CD4-positive, alpha-beta T cell treated with Interleukin-4 for 4 hours (primary cell): Measurements from ENCODE around the gene ARHGEF25.
"Not testable (repeated sequence)": the region's sequence is repeated elsewhere in the genome, so short reads cannot be mapped to it uniquely, and the experiment has no call there.

Experiments
- DNase-seq: peaks from one replicate; pipeline ENCODE4 v3.0.0-alpha.2; 2020

The ARHGEF25 gene

DNA sequence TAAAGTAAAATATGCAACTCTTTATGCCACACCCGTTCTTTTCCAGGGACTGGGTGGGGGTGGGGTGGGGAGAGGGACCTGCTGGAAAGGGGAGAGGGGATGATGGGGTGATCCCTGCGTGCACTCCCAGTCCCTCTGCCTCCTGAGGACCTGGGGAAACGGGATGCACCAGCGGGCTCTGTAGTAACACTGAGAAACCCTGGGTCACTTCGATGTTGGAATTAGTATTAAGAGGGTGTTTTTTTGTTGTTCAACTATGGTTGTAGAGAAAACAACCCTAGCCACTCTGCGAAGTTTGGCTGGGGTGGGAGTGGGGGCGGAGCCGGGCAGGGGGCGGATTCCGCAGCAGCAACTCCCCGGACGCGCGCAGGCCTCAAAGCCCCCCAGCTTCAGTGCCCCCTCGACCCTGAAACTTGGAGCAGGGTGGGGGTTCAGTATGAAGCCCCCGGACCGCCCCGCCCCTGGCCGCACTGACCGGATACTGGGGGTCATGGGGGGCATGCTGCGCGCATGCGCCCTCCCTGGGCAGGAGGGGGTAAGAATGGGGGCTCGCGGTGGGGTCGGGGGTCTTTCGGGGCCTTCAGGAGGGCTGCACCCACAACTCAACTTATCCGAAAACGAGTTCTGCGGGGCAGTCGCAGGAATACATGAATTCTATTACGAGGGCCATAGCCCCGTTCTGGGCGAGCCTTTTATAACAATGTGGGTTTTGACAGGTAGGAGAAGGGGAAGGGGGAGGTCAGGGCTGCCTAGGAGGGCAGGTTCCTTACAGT, 1.3 kb upstream of the ARHGEF25 start:
- no peak for DNase-seq

DNA sequence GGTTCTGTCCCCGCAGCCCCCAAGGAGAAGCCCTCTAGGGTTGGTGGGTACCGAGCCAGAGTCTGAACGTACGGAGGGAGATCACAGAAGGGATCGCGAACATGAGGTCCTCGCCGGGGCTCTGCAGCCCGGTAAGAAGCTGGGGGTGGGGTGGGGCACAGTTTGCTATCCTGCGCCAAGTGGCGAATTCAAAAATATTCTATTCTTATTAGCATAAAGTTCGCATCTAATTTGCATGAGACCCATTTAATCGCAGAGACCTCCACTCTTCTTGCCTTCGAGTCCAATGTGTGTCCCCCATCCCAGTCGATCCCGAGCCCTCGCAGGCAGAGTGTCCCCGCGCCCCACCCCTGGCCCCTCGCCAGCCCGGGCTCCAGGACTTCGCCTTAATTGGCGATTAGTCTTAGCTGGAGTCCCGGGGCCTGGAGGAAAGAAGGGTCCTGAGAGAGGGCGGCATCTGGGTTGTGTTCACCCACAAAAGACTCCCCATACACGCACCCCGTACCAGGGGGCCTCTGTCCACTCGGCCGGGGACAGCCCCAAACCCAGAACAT, 604 bp upstream of the ARHGEF25 start:
- DNase-seq: no peak

- DNase-seq: no peak
Measured at GRCh38 chr12:57611827-57612710, 834 bp downstream of the ARHGEF25 start.

DNA sequence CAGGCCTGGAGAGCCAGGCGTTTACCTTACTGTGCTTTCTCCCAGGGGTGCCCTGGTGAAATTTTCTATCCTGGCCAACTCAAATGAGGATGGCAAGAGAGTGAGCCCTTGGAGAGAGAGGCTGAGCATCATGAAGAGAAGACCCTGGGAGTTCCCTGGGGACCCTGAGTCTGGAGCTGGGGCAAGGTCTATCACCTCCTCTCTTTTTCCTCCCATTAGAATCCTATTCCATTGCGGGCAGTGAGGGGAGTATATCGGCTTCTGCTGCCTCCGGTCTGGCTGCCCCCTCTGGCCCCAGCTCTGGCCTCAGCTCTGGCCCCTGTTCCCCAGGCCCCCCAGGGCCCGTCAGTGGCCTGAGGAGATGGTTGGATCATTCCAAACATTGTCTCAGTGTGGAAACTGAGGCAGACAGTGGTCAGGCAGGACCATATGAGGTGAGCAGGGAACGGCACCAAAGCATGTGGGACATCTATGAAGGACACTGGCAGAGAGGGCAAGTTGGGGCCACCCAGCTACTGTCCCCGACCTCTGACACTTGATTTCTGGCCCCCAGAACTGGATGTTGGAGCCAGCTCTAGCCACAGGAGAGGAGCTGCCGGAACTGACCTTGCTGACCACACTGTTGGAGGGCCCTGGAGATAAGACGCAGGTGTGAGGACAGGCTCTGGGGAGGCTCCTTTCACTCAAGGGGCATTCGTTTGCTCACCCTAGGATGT, 1.6 kb downstream of the ARHGEF25 start:
- DNase-seq: no peak

GRCh38 chr12:57613427-57614109, 2.3 kb downstream of the ARHGEF25 start:
- DNase-seq: no peak

- DNase-seq: no peak
Measured at GRCh38 chr12:57614178-57614947, 3.1 kb downstream of the ARHGEF25 start.

DNA sequence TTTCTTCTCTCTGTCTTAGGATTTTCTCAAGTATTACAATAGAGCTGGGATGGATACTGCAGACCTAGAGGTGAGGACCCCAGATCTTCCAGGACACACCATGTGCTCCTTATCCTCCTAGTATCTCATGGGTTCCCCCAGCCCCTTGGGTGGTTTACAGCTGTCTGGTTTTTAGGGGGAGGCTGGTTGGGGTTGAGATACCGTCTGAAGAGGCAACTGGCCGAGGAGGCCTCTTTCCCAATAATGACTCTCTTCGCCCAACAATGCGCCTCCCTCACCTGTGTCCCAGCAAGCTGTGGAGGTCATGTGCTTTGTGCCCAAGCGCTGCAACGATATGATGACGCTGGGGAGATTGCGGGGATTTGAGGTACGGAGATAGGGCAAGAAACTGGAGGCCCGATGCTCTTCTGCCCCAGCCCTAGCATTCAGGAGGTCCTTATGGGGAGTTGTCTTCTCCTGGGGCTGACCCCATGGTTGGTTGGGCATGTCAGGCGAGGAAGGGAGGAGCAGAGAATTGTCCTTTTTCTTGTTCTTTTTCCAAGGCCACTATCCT, 3.8 kb downstream of the ARHGEF25 start:
- DNase-seq: no peak

- no peak for DNase-seq
Measured at GRCh38 chr12:57615637-57616036, 4.4 kb downstream of the ARHGEF25 start.

- no peak for DNase-seq
Measured at GRCh38 chr12:57616383-57617101, 5.3 kb downstream of the ARHGEF25 start.

GRCh38 chr12:57617942-57618341, 6.7 kb downstream of the ARHGEF25 start:
- DNase-seq: no peak

DNA sequence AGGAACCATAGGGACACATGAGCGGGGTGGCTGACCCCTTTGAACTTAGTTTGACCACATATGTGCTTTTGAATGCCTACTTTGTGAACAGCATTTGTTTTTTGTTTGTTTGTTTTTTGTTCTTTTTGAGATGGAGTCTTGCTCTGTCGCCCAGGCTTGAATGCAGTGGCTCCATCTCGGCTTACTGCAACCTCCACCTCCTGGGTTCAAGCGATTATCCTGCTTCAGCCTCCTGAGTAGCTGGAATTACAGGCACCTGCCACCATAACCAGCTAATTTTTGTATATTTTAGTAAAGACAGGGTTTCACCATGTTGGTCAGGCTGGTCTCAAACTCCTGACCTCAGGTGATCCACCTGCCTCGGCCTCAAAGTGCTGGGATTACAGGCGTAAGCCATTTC, 7.2 kb downstream of the ARHGEF25 start:
- DNase-seq: not testable (repeated sequence)

DNA sequence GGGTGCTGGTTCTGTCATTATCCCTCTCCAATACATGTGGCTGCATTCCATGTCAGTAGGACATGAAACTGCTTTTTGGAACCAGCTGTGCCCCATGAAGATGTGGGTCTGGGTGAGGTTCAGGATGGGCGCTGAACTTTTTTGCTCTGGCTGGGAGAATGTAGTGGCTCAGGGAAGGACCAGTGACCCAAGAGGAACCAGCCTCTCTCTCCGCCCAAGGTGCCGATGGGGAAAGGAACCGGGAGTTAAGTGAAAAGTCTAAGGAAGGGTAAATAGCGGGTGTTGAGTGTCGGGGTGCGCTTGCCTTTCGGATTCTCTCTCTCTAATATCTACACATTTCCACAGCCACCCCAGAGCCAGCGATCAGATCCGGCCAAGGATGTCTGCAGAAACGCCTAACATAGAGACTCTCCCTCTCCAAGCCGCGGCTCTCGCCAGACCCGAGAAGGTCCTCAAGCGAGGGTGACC, 7.8 kb downstream of the ARHGEF25 start:
- no peak for DNase-seq

DNA sequence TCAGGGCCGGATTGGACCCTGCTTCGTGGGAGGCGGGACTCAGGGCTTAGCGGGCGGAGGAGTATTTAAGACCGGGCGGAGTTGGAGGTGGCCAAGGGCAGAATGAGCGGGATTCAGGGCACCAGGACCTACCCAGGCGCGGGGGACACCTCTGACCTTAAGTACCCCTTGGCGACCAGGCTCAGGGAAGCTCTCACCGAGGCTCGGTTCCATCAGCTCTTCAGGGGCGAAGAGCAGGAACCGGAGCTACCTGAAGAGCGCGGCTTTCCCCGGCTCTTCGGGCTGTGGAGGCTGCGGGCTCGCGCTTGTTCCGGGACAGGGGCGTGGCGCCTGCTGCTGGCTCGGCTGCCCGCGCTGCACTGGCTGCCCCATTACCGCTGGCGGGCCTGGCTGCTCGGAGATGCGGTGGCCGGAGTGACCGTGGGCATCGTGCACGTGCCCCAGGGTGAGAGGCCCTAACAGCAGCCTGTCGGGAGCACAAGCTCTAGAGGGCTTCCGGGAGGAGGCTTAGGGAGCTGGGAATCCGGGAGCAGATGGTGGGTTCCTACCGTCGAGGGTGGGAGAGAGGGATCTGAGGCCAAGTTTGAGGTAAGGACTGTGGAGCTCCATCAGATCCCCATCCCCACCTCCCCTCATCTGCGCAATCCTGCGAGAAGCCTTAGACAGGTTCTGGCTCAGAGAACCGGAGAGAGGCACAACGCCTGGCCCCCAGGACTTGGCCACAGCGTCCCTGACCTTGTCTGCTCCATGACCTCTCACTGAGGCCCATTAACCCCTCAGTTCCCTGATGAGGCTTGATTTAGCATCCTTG, 8.4 kb downstream of the ARHGEF25 start:
- DNase-seq: no peak

DNA sequence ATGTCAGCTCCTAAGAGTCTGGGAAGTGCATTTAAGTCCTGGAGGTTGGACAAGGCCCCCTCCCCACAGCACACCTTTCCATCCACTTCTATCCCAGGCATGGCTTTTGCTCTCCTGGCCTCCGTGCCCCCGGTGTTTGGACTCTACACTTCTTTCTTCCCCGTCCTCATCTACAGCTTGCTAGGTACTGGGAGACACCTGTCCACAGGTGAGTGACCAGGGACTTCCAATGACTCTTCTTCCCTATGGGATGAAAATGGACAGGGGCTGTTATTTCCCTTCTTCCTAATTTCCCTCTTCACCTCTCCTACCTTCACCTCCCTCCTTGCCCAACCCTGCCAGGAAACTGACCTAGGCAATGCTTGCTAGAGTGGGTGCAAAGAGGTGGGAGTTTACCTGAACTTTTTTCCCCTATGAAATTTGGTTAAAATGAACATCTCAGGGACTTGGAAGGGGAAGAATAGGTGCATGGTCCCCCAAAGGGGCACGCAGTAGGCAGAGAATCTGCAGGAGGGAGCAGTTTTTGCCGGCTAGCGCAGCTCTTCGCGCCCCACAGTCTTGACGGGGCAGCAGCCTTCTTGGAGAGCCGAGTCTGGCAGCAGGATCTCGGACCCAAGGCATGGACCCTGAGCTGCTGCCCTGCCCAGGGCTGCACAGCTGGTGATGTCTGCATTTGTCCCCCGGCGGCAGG, 9.2 kb downstream of the ARHGEF25 start:
- no peak for DNase-seq

DNA sequence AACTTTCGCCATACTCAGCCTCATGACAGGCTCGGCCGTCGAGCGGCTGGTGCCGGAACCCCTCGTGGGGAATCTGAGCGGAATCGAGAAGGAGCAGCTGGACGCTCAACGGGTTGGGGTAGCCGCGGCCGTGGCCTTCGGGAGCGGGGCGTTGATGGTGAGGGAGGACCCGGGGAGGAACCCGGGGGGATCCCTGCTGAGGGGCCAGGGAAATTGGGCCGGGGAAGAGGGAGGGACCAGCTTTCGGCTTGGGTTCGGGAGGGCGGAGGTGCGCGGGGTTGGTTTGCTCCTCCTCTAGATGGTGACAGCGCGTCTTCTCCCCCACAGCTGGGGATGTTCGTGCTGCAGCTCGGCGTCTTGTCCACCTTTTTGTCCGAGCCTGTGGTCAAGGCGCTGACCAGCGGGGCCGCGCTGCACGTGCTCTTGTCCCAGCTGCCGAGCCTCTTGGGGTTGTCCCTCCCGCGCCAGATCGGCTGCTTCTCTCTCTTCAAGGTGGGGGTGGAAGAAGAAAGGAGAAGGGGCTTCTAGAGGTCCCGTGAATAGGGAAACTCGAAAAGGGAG, 9.8 kb downstream of the ARHGEF25 start:
- DNase-seq: no peak

- DNase-seq: peak; percentile 42
Measured at GRCh38 chr12:57621497-57622292, 10.5 kb downstream of the ARHGEF25 start.
